ENCODE measurements around the gene KCNN3. TPM values are rescaled to one million over a fixed set of nuclear protein-coding genes. Genes with fewer than 3 reads are reported as not detected.

KCNN3 gene
- total and polyA plus RNA-seq, 2 of the 8 experiments (the other 6 are each of a cell fraction or from before 2014, with no cell fraction given) = 2.8 to 3.7 TPM

DNA sequence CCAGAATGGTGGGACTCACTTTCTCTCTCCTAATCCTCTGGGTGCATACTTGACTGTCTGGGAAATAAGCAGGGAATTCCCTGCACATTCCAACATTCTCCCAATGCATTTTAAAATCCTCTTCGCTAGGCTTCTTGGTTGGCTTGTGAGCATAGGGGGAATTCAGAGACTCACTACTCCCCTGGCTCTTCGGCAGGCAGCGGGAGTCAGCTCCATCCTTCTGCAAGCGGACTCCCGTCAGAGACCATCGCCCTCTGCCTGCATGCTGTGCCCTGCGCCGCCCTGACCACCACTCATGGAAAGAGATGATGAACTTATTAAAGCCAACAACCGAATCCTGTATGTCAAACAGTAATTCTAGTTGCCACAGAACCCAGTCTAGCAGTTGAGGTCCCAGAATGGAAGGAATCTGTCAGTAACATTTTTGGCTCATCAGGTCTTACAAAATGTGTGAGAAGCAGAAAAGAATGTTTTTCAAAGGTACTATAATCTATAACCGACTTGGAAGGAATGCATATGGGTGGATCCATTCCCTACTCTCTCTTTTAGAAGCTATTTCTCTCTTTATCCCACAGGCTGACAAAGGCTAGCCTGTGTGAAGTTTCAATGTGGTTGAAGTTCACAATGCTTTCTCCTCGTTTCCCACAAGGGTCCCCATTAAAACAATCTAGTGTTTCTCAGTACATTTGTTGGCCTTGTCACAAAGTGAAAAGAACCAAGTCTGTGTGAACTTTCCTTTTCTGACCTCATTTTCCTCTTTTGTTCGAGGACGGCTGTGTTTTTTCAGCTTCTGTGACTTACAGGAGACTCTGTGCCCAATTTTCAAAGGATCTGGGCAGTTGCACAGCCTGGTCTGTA, 143.0 kb downstream of the KCNN3 start:
- Histone ChIP-seq H2AK5ac (ENCODE audit: low read depth, low read length) (no peak overlapping the region), H3K23ac (ENCODE audit: insufficient read length) (no peak overlapping the region), H4K8ac (ENCODE audit: extremely low read depth, insufficient read depth, low read length) (peak overlapping the region; percentile 42; the same call in 1 of the 2 replicates), H2BK12ac (ENCODE audit: low read depth, low read length) (no peak overlapping the region), H3K36me3 (ENCODE audit: control insufficient read depth in 2 of 4, insufficient read depth in 4 of 4, low read length in 3 of 4) (no peaks in the 10 kb centered on the region), H2BK120ac (replicated peaks; ENCODE audit: low read depth, low read length) (no peak overlapping the region), H3K4me1 (replicated peaks in 1 of 4; ENCODE audit: control insufficient read depth in 3 of 4, insufficient read depth in 4 of 4, low read length in 3 of 4) (peaks cover 3 to 17% (median 8%) of the 10 kb centered on the region in 4 experiments; a peak in 6 of 7 replicates), H3K27ac (ENCODE audit: low read depth, low read length) (no peak overlapping the region), H2BK20ac (ENCODE audit: low read length) (no peak overlapping the region), H4K5ac (ENCODE audit: insufficient read length, low read depth, low read length) (no peak overlapping the region), H2BK5ac (ENCODE audit: low read depth, low read length) (peak overlapping the region; percentile 13; the same call in 1 of the 2 replicates), H3K9ac (replicated peaks in 1 of 4; ENCODE audit: extremely low read depth in 1 of 4, low read depth in 3 of 4, low read length in 3 of 4) (no peak overlapping the region), H3K4ac (replicated peaks; ENCODE audit: insufficient read length, low read depth, low read length) (no peak overlapping the region), H4K91ac (replicated peaks; ENCODE audit: insufficient read length, low read length) (no peak overlapping the region), H2AFZ (ENCODE audit: low read length) (no peak overlapping the region), H2BK15ac (ENCODE audit: low read length) (no peak overlapping the region), H3K27me3 (replicated peaks in 1 of 4; ENCODE audit: control insufficient read depth in 3 of 4, extremely low read depth in 1 of 4, insufficient read depth in 3 of 4, low read length in 3 of 4) (no peaks in the 10 kb centered on the region), H4K20me1 (replicated peaks in 1 of 2; ENCODE audit: control insufficient read depth in 1 of 2, insufficient read depth in 2 of 2, low read length in 2 of 2) (no peaks in the 10 kb centered on the region), H3K14ac (ENCODE audit: insufficient read length) (no peak overlapping the region), H3K23me2 (ENCODE audit: low read depth, low read length) (no peaks in the 10 kb centered on the region), H3K79me1 (ENCODE audit: low read depth, low read length) (no peaks in the 10 kb centered on the region), H3K56ac (replicated peaks; ENCODE audit: insufficient read length, low read depth, low read length) (no peak overlapping the region), H3K4me3 (ENCODE audit: extremely low read depth in 1 of 4, insufficient read depth in 2 of 4, low read depth in 3 of 4, low read length in 4 of 4) (no peak overlapping the region), H3K18ac (ENCODE audit: extremely low read depth, low read length) (no peak overlapping the region), H3K9me3 (ENCODE audit: insufficient read depth in 2 of 2, low read depth in 1 of 2, low read length in 1 of 2) (no peaks in the 10 kb centered on the region), H3K4me2 (ENCODE audit: insufficient read depth in 1 of 2, low read depth in 2 of 2, low read length in 2 of 2) (no peak overlapping the region), H3K79me2 (ENCODE audit: control insufficient read depth in 1 of 2, insufficient read depth in 2 of 2, low read length in 2 of 2) (no peaks in the 10 kb centered on the region)
- ChIA-PET POLR2A (ENCODE audit: partially characterized antibody) (interaction anchor here (1.0 to 1.1 kb wide), 2 partner anchors 20 to 243 kb away, joined by 3 to 5 read pairs; partner anchors contain the start of gene SHC1), CTCF (ENCODE audit: partially characterized antibody) (interaction anchor here (0.8 to 3.0 kb wide), 11 partner anchors 10 to 235 kb away, joined by 3 to 14 read pairs (median 4); no protein-coding TSS in a partner anchor)
- DNase-seq (ENCODE audit: low read depth in 1 of 2, low spot score in 2 of 2) = no peak
- 86% methylated on average over 13 of the region's 13 CpGs; no CpG with 5 or more reads in 1 of the 2 experiments for WGBS, 2 experiments (ENCODE audit: extremely low coverage in 1 of 2, insufficient coverage in 1 of 2, insufficient read length in 1 of 2, insufficient replicate concordance in 2 of 2, low coverage in 1 of 2, low lambda C conversion rate in 2 of 2, missing lambda C conversion rate in 1 of 2)
- TF ChIP-seq YY1 (IDR thresholded peaks at IDR 0.05; ENCODE audit: low read depth, low read length) = no peak
- no peak for TF ChIP-seq SP2 (IDR thresholded peaks at IDR 0.05; ENCODE audit: low read length)
- TF ChIP-seq, protein P1, sequence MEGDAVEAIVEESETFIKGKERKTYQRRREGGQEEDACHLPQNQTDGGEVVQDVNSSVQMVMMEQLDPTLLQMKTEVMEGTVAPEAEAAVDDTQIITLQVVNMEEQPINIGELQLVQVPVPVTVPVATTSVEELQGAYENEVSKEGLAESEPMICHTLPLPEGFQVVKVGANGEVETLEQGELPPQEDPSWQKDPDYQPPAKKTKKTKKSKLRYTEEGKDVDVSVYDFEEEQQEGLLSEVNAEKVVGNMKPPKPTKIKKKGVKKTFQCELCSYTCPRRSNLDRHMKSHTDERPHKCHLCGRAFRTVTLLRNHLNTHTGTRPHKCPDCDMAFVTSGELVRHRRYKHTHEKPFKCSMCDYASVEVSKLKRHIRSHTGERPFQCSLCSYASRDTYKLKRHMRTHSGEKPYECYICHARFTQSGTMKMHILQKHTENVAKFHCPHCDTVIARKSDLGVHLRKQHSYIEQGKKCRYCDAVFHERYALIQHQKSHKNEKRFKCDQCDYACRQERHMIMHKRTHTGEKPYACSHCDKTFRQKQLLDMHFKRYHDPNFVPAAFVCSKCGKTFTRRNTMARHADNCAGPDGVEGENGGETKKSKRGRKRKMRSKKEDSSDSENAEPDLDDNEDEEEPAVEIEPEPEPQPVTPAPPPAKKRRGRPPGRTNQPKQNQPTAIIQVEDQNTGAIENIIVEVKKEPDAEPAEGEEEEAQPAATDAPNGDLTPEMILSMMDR (IDR thresholded peaks at IDR 0.05; ENCODE audit: control extremely low read depth in 1 of 3, insufficient read depth in 1 of 3, low read depth in 1 of 3, low read length in 3 of 3) = peak in 2 of 3 experiments; percentile 18 to 28; a peak in 2 of 4 replicates
- TF ChIP-seq SIN3A (conservative IDR thresholded peaks at IDR 0.05 in 1 of 2, IDR thresholded peaks at IDR 0.05 in 1 of 2; ENCODE audit: low read depth in 1 of 2, low read length in 2 of 2) = no peak
- no peak for TF ChIP-seq TAF1 (IDR thresholded peaks at IDR 0.05; ENCODE audit: low read depth, low read length)
- TF ChIP-seq RAD21 (IDR thresholded peaks at IDR 0.05 in 1 of 2, conservative IDR thresholded peaks at IDR 0.05 in 1 of 2; ENCODE audit: low read depth in 2 of 2, low read length in 2 of 2) = peak in 1 of 2 experiments; percentile 27; a peak in 3 of 4 replicates
- no peak for TF ChIP-seq SP1 (IDR thresholded peaks at IDR 0.05; ENCODE audit: low read depth, low read length)
- no peak for FAIRE-seq
